Measurements from ENCODE around the gene S100A6.

Gene S100A6

DNA sequence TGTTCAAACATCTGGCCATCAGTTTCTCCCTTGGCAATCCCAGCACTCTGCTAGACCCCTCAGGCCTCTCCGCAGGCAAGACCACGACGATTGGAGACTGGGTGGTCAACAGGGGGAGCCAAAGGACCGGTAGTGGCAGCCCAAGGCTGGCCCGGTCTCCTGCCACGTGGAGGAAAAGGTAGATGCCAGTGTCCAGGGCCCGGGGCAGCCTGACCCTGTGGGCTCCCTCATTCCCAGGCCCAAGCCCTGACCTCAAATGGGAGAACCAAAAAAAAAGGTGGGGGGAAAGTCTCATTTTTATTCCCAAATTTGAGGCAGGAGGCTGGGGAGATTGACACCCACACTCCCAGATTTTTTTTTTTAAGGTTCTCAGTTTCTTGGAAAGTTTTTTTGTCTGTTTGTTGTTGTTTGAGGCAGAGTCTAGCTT lies 24.8 kb downstream of the S100A6 start:
- Histone ChIP-seq H3K36me3 (ENCODE audit: control insufficient read depth, low read length) (no peaks in the 10 kb centered on the region), H3K4me1 (ENCODE audit: control insufficient read depth, low read length) (peaks cover 5% of the 10 kb centered on the region; the same call in 1 of the 2 replicates), H3K79me2 (ENCODE audit: control insufficient read depth, low read length) (no peaks in the 10 kb centered on the region), H3K4me2 (ENCODE audit: low read length) (no peak overlapping the region), H3F3A (ENCODE audit: control insufficient read depth, insufficient read depth) (no peaks in the 10 kb centered on the region), H3K27me3 (ENCODE audit: control insufficient read depth, low read length) (0 out of 2 replicates have a peak, but pooled peaks cover under 1% of the 10 kb centered on the region), H3K9me2 (replicated peaks; ENCODE audit: control insufficient read depth, low read length) (no peaks in the 10 kb centered on the region), H3K4me3 (ENCODE audit: low read length) (no peak overlapping the region), H3K9me3 (ENCODE audit: control insufficient read depth, insufficient read depth, low read length) (no peaks in the 10 kb centered on the region), H4K20me1 (ENCODE audit: control insufficient read depth, insufficient read depth, low read depth, low read length) (no peaks in the 10 kb centered on the region), H3K27ac (ENCODE audit: low read depth, low read length) (no peak overlapping the region)
- TF ChIP-seq EZH2phosphoT487 (IDR thresholded peaks at IDR 0.05; ENCODE audit: borderline replicate concordance, low read length): no peak
- TF ChIP-seq, protein P1, sequence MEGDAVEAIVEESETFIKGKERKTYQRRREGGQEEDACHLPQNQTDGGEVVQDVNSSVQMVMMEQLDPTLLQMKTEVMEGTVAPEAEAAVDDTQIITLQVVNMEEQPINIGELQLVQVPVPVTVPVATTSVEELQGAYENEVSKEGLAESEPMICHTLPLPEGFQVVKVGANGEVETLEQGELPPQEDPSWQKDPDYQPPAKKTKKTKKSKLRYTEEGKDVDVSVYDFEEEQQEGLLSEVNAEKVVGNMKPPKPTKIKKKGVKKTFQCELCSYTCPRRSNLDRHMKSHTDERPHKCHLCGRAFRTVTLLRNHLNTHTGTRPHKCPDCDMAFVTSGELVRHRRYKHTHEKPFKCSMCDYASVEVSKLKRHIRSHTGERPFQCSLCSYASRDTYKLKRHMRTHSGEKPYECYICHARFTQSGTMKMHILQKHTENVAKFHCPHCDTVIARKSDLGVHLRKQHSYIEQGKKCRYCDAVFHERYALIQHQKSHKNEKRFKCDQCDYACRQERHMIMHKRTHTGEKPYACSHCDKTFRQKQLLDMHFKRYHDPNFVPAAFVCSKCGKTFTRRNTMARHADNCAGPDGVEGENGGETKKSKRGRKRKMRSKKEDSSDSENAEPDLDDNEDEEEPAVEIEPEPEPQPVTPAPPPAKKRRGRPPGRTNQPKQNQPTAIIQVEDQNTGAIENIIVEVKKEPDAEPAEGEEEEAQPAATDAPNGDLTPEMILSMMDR (IDR thresholded peaks at IDR 0.05; ENCODE audit: low read depth, low read length, poor library complexity, severe bottlenecking): peak; percentile 86

DNA sequence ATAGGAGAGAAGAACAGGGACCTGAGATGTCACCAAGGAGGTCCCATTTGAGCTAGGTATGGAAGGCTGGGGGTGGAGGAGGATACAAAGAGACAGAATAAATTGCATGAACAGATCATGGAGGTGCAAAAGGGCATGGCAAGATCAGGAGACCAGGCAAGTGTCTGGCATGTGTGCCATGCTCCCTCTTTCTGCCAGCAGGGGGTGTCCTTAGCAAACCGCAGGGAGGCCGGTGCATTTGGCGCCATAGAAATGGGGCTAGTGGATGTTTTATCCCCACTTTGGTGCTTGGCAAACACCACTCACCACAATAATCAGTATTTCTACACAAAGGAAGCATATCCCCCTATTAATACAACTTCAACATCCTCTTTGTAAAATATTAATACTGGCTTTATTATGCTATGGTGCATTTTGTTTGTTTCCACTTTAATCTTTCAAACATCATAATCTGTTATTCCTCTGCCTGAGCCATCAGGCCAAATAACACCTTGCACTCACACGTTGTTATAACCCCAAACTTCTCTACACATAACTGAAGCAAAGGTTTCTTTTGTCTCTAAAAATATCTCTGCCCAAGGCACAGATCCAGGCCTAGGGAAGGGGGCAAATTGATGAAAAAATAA lies 25.9 kb downstream of the S100A6 start:
- no peak for TF ChIP-seq EZH2phosphoT487 (IDR thresholded peaks at IDR 0.05; ENCODE audit: borderline replicate concordance, low read length)
- TF ChIP-seq, protein P1 (IDR thresholded peaks at IDR 0.05; ENCODE audit: low read depth, low read length, poor library complexity, severe bottlenecking): peak; percentile 94
- H3K4me1 ChIP-seq (ENCODE audit: control insufficient read depth, low read length): peaks cover 5% of the 10 kb centered on the region; the same call in 1 of the 2 replicates

DNA sequence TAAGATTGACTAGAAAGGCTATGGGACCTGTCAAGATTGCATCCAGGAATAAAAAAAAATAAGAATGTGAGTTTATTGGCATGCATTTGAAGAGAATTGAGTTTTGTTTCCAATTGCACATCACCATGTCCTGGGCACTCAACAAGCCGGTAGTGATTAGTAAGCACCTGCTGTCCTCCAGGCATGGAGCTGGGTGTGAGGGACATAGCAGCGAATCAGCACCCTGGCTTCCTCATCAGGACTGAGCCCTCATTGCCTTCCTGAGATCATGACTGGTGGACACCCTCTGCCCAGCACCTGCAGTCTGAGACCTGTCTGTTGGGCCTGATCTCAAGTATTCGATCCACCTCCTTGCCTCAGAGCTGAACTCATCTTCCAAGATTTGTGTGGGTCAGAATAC lies 26.8 kb downstream of the S100A6 start:
- Histone ChIP-seq H3K36me3 (ENCODE audit: control insufficient read depth, low read length) (no peaks in the 10 kb centered on the region), H3F3A (ENCODE audit: control insufficient read depth, insufficient read depth) (no peaks in the 10 kb centered on the region), H3K27me3 (ENCODE audit: control insufficient read depth, low read length) (peaks cover 3% of the 10 kb centered on the region; the same call in 1 of the 2 replicates), H3K4me3 (ENCODE audit: low read length) (no peak overlapping the region), H3K79me2 (ENCODE audit: control insufficient read depth, low read length) (no peaks in the 10 kb centered on the region), H3K9me3 (ENCODE audit: control insufficient read depth, insufficient read depth, low read length) (no peaks in the 10 kb centered on the region), H4K20me1 (ENCODE audit: control insufficient read depth, insufficient read depth, low read depth, low read length) (no peaks in the 10 kb centered on the region), H3K4me1 (ENCODE audit: control insufficient read depth, low read length) (peaks cover 5% of the 10 kb centered on the region; the same call in 1 of the 2 replicates), H3K9me2 (replicated peaks; ENCODE audit: control insufficient read depth, low read length) (no peaks in the 10 kb centered on the region), H3K4me2 (ENCODE audit: low read length) (no peak overlapping the region), H3K27ac (ENCODE audit: low read depth, low read length) (no peak overlapping the region)
- TF ChIP-seq EZH2phosphoT487 (IDR thresholded peaks at IDR 0.05; ENCODE audit: borderline replicate concordance, low read length): no peak
- TF ChIP-seq, protein P1 (IDR thresholded peaks at IDR 0.05; ENCODE audit: low read depth, low read length, poor library complexity, severe bottlenecking): no peak

More for the DNA sequence above, 25.9 kb downstream of the S100A6 start:
- H3K9me2 ChIP-seq (replicated peaks; ENCODE audit: control insufficient read depth, low read length): no peaks in the 10 kb centered on the region
- H3K4me3 ChIP-seq (ENCODE audit: low read length): no peak overlapping the region
- H3F3A ChIP-seq (ENCODE audit: control insufficient read depth, insufficient read depth): no peaks in the 10 kb centered on the region
- H3K79me2 ChIP-seq (ENCODE audit: control insufficient read depth, low read length): no peaks in the 10 kb centered on the region
- H3K27ac ChIP-seq (ENCODE audit: low read depth, low read length): no peak overlapping the region
- no peak overlapping the region for H3K4me2 ChIP-seq (ENCODE audit: low read length)
- no peaks in the 10 kb centered on the region for H3K9me3 ChIP-seq (ENCODE audit: control insufficient read depth, insufficient read depth, low read length)
- no peaks in the 10 kb centered on the region for H4K20me1 ChIP-seq (ENCODE audit: control insufficient read depth, insufficient read depth, low read depth, low read length)
- no peaks in the 10 kb centered on the region for H3K27me3 ChIP-seq (ENCODE audit: control insufficient read depth, low read length)
- no peaks in the 10 kb centered on the region for H3K36me3 ChIP-seq (ENCODE audit: control insufficient read depth, low read length)

All from DOHH2 (cell line).